Right ventricle myocardium superior (tissue), 1 donor: ENCODE measurements around the gene NELL1. TPM values are rescaled to one million over a fixed set of nuclear protein-coding genes. Genes with fewer than 3 reads are reported as not detected.

Experiments
- ATAC-seq: fragments of 200-7000 bp; cut with Tn5 transposase; one replicate; pipeline ENCODE4 v1.9.1; 2020; ENCODE audit warnings: mild to moderate bottlenecking; ENCODE audit not compliant: poor library complexity
- DNase-seq: peaks from one replicate; pipeline ENCODE4 v3.0.0-alpha.2; 2020
- intact Hi-C: fragments of 100-400 bp; cut with DNase I; formaldehyde crosslinking; loops from one replicate; pipeline ENCODE4 v1.11.2; 2022
- total RNA-seq: library from RNA; stranded (reverse); fragmentation: NEBNext Ultra II Directional; extraction: Animal tissue kit (Norgen Biotek cat#: 25700); gene quantifications from one replicate; pipeline ENCODE4 v1.2.1, GENCODE V29; 2021
- donor health status: DM: no; HTN: yes; CAD: no; lungs with severe emphysema.

The NELL1 gene
- total RNA-seq, 1 donor from 2014 or later, result not detected

DNA sequence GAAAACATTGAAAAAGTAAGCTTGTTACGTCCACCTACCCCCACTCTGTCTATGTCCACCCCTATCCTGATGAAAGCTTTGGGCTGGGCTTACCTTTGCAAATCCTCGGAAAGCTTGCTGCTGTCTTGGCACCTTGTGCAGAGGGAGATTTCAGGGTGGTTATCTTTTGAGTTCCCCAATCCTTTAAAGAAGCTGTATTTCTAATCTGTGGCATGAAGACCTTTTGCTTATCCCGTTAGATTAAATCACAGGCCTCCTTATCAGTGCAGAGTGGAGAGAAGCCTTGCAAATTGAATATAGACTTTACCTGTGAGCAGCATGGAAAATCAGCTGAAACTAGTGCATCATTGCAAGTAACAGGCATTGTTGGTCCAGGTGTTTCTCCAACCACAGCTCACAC is 942.9 kb downstream of the NELL1 start:
- DNase-seq (no peak), ATAC-seq (no peak)
- intact Hi-C loops, result no loop called here

DNA sequence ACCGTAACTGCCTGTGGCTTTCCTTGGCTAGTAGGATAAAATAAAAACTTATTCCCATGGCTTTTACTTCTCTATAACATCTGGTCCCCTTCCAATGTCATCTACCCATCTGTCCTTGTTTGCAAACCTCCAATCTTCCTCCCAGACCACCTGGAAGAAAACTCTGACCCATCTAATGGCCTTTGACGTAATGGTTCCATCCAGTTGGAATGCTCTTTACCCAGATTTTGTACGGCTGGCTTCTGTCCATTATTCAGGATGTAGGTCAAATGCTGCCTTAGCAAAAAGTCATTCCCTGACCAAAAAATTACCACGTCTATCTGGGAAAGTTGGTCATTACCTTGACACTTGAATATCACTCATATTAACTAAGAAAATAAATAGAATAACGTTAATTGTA is 945.6 kb downstream of the NELL1 start:
- intact Hi-C loops, result no loop called here
- ATAC-seq (no peak), DNase-seq (no peak)

DNA sequence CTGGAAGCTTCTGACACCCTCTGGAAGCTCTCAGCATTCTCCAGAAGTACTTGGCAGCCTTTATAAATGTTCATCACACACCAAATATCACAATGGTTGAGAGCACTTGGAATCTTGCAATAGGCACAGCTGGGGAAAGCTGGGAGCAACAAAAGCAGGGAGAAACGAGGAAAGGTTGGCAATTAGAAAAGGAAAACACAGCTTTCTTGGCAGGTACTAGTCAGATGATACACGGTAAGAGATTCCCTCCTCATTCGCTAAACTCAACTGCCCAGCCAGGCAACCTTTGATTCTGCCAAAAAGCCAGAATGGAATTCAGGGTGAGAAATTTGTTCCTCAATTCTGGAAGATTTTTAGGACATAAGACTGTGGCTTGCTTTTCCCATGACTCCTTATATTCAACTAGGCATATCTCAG is 946.6 kb downstream of the NELL1 start:
- intact Hi-C loops, result no loop called here
- DNase-seq, result no peak
- ATAC-seq, result no peak

GRCh38 chr11:21622566-21622965 is 953.2 kb downstream of the NELL1 start:
- intact Hi-C loops, result no loop called here
- ATAC-seq (no peak), DNase-seq (no peak)

GRCh38 chr11:21622995-21623394 is 953.6 kb downstream of the NELL1 start:
- DNase-seq (no peak), ATAC-seq (no peak)
- intact Hi-C loops, result no loop called here

Other genes starting within 250 kb of the NELL1 start
- not detected for gene SLC6A5, start 70.0 kb upstream of the NELL1 start, total RNA-seq